ENCODE data around the gene SPOCK2.
"Not testable (repeated sequence)": the region's sequence is repeated elsewhere in the genome, so short reads cannot be mapped to it uniquely, and the experiment has no call there.

SPOCK2 gene

GRCh38 chr10:72050873-72051272 lies 37.5 kb downstream of the SPOCK2 start:
- no peak for DNase-seq

- DNase-seq: no peak
Measured at GRCh38 chr10:72049969-72050781, 38.2 kb downstream of the SPOCK2 start.

GRCh38 chr10:72049472-72049871 lies 38.9 kb downstream of the SPOCK2 start:
- DNase-seq: no peak

GRCh38 chr10:72048450-72049124 lies 39.8 kb downstream of the SPOCK2 start:
- DNase-seq: peak; percentile 74

- DNase-seq: no peak
Measured at GRCh38 chr10:72045586-72045985, 42.8 kb downstream of the SPOCK2 start.

GRCh38 chr10:72044417-72045041 lies 43.8 kb downstream of the SPOCK2 start:
- no peak for DNase-seq

GRCh38 chr10:72043016-72043834 lies 45.1 kb downstream of the SPOCK2 start:
- no peak for DNase-seq

GRCh38 chr10:72041491-72041890 lies 46.9 kb downstream of the SPOCK2 start:
- no peak for DNase-seq

GRCh38 chr10:72039377-72039776 lies 49.0 kb downstream of the SPOCK2 start:
- DNase-seq: no peak

- no peak for DNase-seq
Measured at GRCh38 chr10:72038458-72039001, 49.8 kb downstream of the SPOCK2 start.

- no peak for DNase-seq
Measured at GRCh38 chr10:72037811-72038210, 50.5 kb downstream of the SPOCK2 start.

GRCh38 chr10:72037266-72037665 lies 51.1 kb downstream of the SPOCK2 start:
- no peak for DNase-seq

GRCh38 chr10:72035252-72035887 lies 53.0 kb downstream of the SPOCK2 start:
- no peak for DNase-seq

GRCh38 chr10:72034761-72035160 lies 53.6 kb downstream of the SPOCK2 start:
- DNase-seq: no peak

- no peak for DNase-seq
Measured at GRCh38 chr10:72034040-72034499, 54.3 kb downstream of the SPOCK2 start.

- not testable (repeated sequence) for DNase-seq
Measured at GRCh38 chr10:72032409-72033162, 55.8 kb downstream of the SPOCK2 start.

- DNase-seq: no peak
Measured at GRCh38 chr10:72031706-72032105, 56.6 kb downstream of the SPOCK2 start.

GRCh38 chr10:72030762-72031543 lies 57.4 kb downstream of the SPOCK2 start:
- no peak for DNase-seq

- no peak for DNase-seq
Measured at GRCh38 chr10:72029414-72029813, 58.9 kb downstream of the SPOCK2 start.

- no peak for DNase-seq
Measured at GRCh38 chr10:72027498-72027897, 60.9 kb downstream of the SPOCK2 start.

Data from amniotic stem cell (primary cell).